Mononuclear cell (primary cell): ENCODE results near the gene SAE1. TPM values are rescaled to one million over a fixed set of nuclear protein-coding genes. Genes with fewer than 3 reads are reported as not detected.
"Not testable (repeated sequence)": the region's sequence is repeated elsewhere in the genome, so short reads cannot be mapped to it uniquely, and the experiment has no call there.

Experiments
- H3K27me3 ChIP-seq: 2 replicates; pipeline ENCODE4 v1.6.0; 2011; ENCODE audit warnings: low read length, control low read depth; ENCODE audit not compliant: insufficient read depth
- H3K4me1 ChIP-seq: 2 replicates; pipeline ENCODE4 v1.5.1; 2011; ENCODE audit warnings: mild to moderate bottlenecking, low read length, control low read depth; ENCODE audit not compliant: insufficient read depth
- H3K4me3 ChIP-seq: 2 replicates; pipeline ENCODE4 v1.5.1; 2011; ENCODE audit warnings: mild to moderate bottlenecking, low read length, moderate library complexity
- H3K9me3 ChIP-seq: 2 replicates; pipeline ENCODE4 v1.5.1; 2011; ENCODE audit warnings: low read depth, mild to moderate bottlenecking, control low read depth, low read length
- total RNA-seq: library from RNA; depleted of rRNA; stranded (reverse); fragments of >200 nt; gene quantifications from one replicate; pipeline ENCODE4 v1.2.3, GENCODE V29; 2012

SAE1 gene
- total RNA-seq, 1 donor, result 29.5 TPM

DNA sequence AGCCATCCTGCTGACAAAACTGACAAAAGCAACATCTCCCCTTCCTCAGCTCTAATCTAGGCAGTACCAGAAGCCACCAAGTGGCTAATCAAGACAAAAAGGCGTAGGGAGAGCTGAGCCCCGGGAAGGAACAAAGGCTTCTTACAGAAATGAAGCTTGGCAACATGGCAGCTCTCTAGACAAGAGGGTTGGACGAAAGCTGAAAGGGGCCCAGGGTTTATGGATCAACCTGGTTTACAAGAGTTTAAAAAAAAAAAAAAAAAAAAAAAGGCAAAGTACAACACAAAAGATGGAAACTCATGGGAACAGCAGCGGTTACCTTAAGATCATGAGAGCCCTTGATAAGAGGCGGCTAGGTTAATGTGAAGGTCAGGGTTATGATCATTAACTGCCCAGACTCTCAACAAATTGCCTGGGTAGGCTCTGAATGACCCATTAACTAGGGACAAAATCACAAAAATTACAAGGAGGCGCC, 31.0 kb upstream of the SAE1 start:
- no peak overlapping the region for H3K4me3 ChIP-seq
- H3K27me3 ChIP-seq, result no peaks in the 10 kb centered on the region
- no peaks in the 10 kb centered on the region for H3K9me3 ChIP-seq
- H3K4me1 ChIP-seq, result peaks cover 22% of the 10 kb centered on the region

GRCh38 chr19:47100290-47100689, 30.3 kb upstream of the SAE1 start:
- no peak overlapping the region for H3K4me3 ChIP-seq
- no peaks in the 10 kb centered on the region for H3K27me3 ChIP-seq
- peaks cover 16% of the 10 kb centered on the region for H3K4me1 ChIP-seq

DNA sequence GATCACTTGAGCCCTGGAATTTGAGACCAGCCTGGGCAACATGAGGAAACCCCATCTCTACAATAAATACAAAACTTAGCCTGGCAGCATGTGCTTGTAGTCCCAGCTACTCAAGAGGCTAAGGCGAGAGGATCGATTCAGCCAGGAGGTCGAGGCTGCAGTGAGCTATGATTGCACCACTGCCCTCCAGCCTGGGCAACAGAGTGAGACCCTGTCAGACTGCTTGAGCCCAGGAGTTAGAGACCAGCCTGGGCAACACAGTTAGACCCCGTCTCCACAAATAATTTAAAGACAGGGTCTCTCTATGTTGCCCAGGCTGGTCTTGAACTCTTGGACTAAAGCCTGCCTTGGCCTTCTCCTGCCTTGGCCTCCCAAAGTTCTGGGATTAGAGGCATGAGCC, 29.5 kb upstream of the SAE1 start:
- H3K9me3 ChIP-seq, H3K4me3 ChIP-seq, H3K27me3 ChIP-seq: not testable (repeated sequence)
- H3K4me1 ChIP-seq, result peaks cover 12% of the 10 kb centered on the region

More at GRCh38 chr19:47100290-47100689, 30.3 kb upstream of the SAE1 start:
- no peaks in the 10 kb centered on the region for H3K9me3 ChIP-seq

- Histone ChIP-seq H3K4me1 (peaks cover 22% of the 10 kb centered on the region), H3K9me3 (no peaks in the 10 kb centered on the region), H3K4me3 (no peak overlapping the region), H3K27me3 (no peaks in the 10 kb centered on the region)
These were observed 28.1 kb upstream of the SAE1 start for GRCh38 chr19:47102346-47103060.

DNA sequence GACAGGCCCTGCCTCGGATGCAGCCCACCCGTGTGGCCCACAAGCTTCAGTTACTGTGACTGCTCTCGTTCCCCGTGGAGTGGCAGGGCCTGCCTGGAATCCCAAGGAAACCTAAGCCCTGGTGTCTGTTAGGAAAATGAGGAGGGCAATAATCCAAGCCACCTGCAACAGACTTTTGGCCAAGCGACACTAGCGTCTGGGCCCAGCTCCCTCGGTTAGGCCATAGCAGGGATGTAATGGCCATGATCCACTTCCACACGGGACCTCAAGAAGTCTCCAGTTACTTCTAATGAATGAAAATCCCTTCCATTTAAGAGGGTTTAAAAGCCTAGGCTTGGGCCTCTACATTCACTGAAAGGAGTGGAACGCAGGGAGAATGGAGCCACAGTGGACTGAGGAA, 26.0 kb upstream of the SAE1 start:
- no peak overlapping the region for H3K4me3 ChIP-seq
- H3K27me3 ChIP-seq, result no peaks in the 10 kb centered on the region
- H3K4me1 ChIP-seq, result peaks cover 42% of the 10 kb centered on the region
- H3K9me3 ChIP-seq, result no peaks in the 10 kb centered on the region

GRCh38 chr19:47105874-47106273, 24.8 kb upstream of the SAE1 start:
- H3K4me1 ChIP-seq, result peaks cover 52% of the 10 kb centered on the region
- H3K4me3 ChIP-seq, result no peak overlapping the region

DNA sequence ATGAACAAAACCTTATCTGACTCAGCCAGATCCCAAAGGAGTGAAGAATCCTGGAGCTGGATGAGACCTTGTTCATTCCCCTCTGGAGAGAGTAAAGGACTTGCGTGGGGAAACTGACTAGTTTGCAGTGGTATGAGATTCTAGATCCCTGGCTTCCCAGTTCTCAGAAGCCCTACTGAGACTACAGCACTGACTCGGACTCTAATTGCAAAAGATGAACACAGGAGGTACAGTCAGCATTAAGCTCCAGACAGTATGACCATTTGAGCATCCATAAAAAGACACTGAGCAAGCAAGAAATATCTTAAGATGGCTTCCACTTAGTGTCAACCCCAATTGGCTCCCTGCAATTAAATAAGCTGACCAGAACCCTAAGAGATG, 23.8 kb upstream of the SAE1 start:
- Histone ChIP-seq H3K27me3 (no peaks in the 10 kb centered on the region), H3K4me3 (no peak overlapping the region), H3K4me1 (peaks cover 52% of the 10 kb centered on the region), H3K9me3 (no peaks in the 10 kb centered on the region)

More at GRCh38 chr19:47105874-47106273, 24.8 kb upstream of the SAE1 start:
- H3K9me3 ChIP-seq, result no peaks in the 10 kb centered on the region
- H3K27me3 ChIP-seq, result no peaks in the 10 kb centered on the region

DNA sequence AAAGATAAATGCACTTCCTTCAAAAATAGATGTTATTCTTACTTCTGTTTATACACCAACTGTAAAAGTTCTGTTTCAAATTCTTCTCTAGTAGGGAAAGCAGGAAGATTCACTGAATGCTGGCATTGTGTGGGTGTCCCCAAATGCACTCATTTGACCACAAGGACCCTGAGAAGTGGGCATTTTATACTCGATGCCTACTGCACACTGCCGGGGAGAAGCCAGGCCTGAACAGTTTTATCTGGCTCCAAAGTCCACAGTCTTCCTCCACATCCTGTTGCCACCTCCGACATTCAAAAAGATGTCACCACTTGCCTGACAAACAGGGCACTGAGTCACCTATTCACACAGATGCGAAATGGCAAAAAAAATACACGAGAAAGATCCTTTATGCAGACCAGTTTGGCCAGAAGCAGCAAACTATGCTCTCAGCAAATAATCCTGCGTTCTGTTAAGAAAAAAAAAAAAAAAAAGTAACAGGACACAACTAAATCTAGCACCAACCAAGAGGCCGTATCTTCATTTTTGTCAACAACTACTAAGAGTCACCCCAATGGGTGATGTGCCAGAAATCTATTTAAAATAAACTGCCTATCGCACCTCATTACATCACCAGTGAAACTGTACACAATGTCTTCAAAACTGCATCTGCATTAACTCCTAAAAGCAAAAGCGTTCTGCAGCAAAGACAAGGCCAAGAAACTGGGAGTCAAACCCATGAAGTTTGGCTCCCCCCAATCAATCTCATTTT, 23.3 kb upstream of the SAE1 start:
- Histone ChIP-seq H3K4me1 (peaks cover 48% of the 10 kb centered on the region), H3K27me3 (no peaks in the 10 kb centered on the region), H3K4me3 (no peak overlapping the region), H3K9me3 (no peaks in the 10 kb centered on the region)

GRCh38 chr19:47107953-47108746, 22.5 kb upstream of the SAE1 start:
- Histone ChIP-seq H3K4me1 (peaks cover 48% of the 10 kb centered on the region), H3K4me3 (no peak overlapping the region), H3K27me3 (no peaks in the 10 kb centered on the region), H3K9me3 (no peaks in the 10 kb centered on the region)

DNA sequence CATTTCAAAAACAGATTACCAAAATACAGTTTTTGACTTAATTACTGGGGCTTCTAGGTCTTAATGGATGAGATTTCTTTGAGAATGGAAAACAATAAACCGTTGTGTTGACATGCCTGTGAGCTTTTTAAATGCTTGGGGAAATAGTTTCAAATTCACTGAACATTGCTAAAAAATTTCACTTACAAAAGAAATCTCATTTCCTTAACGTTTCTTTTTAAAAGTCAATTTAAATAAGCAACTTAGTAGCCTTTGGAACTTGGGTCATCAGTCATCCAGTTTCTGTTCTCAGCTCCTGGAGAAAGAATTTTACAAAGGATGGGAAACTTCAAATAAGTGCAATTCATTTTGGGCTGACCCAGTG, 21.5 kb upstream of the SAE1 start:
- no peaks in the 10 kb centered on the region for H3K9me3 ChIP-seq
- H3K4me3 ChIP-seq, result peak overlapping the region; percentile 0
- H3K4me1 ChIP-seq, result peaks cover 53% of the 10 kb centered on the region
- no peaks in the 10 kb centered on the region for H3K27me3 ChIP-seq

DNA sequence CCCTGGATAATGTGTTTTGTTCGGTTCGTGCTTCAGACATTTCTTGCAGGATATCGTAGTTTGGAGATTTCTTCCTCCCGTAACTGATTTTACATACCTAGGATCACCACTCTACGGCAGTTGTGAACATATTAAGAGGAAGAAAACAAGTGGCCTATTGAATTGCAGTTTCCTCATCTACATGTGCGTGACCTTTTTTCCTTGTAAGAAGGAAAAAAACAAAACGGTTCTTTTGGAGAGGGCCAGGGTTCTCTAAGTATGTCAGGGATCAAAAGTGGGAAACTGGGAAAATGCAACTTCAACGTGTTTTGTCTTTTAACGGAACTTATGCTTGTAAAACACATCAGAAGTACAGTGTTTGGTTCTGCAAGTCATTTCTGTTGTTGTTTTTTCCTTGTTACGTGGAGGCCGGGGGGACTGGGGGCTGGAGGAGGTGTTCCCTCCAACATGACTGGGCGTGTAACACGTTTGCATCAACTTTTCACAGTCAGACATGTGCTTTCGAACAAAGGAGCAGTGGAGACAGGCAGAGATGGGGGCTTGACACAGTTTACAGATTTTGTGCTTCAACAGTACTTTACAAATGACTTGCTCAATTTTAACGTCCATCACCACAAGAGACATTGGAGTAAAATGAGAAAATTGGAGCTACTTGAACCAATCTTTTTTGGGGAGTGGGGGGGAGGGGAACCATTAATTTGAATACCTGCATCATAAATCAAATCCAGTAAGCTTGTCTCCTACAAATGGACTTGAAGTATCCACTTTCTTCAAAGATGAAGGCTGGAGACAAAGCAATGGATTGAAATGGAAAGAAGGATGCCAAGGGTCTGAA, 20.9 kb upstream of the SAE1 start:
- H3K9me3 ChIP-seq, result no peaks in the 10 kb centered on the region
- H3K27me3 ChIP-seq, result no peaks in the 10 kb centered on the region
- H3K4me1 ChIP-seq, result peaks cover 57% of the 10 kb centered on the region
- peak overlapping the region; percentile 98 for H3K4me3 ChIP-seq

GRCh38 chr19:47110521-47111005, 20.1 kb upstream of the SAE1 start:
- Histone ChIP-seq H3K4me1 (peaks cover 57% of the 10 kb centered on the region), H3K27me3 (no peaks in the 10 kb centered on the region), H3K4me3 (peak overlapping the region; percentile 98), H3K9me3 (no peaks in the 10 kb centered on the region)

GRCh38 chr19:47111006-47111621, 19.5 kb upstream of the SAE1 start:
- H3K4me3 ChIP-seq, result peak overlapping the region; percentile 98
- H3K4me1 ChIP-seq, result peaks cover 52% of the 10 kb centered on the region
- H3K27me3 ChIP-seq, result no peaks in the 10 kb centered on the region
- no peaks in the 10 kb centered on the region for H3K9me3 ChIP-seq

DNA sequence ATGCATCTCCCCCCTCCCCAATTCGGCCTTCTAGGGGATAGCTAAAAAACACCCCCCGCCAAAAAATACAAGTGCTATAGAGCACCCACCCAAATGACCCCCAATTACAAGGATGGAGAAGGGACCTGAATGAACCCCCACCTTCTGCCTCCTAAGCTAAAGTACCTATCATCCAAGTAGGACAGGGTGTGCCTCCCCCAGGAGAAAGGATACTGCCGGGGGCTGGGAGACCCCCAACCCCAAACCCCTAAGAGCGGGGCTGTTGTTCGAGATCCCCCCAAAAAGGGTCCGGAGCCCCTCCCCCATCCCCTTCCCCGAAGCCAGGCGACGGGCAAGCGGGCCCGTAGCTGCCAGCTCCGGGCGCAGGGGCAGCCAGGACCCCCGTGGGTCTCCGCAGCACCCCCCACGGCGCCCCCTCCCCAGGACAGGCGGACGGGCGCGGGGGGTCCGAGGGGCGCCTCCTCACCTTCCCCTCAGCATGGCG, 18.9 kb upstream of the SAE1 start:
- H3K27me3 ChIP-seq, result no peaks in the 10 kb centered on the region
- no peaks in the 10 kb centered on the region for H3K9me3 ChIP-seq
- H3K4me3 ChIP-seq, result peak overlapping the region; percentile 98
- H3K4me1 ChIP-seq, result peaks cover 46% of the 10 kb centered on the region
